ENCODE results near the gene VASN.

The VASN gene

GRCh38 chr16:4358831-4359561, 12.7 kb upstream of the VASN start:
- peak; percentile 81 for DNase-seq (ENCODE audit: insufficient read length)
- TF ChIP-seq TAF1 (IDR thresholded peaks at IDR 0.05; ENCODE audit: borderline replicate concordance, low read depth, low read length) (no peak), POLR2AphosphoS5 (IDR thresholded peaks at IDR 0.05; ENCODE audit: low read depth, low read length) (no peak), POLR2A (IDR thresholded peaks at IDR 0.05; ENCODE audit: low read depth, low read length) (no peak)
- peak; percentile 79 for FAIRE-seq

- TF ChIP-seq POLR2A (IDR thresholded peaks at IDR 0.05; ENCODE audit: low read depth, low read length) (no peak), TAF1 (IDR thresholded peaks at IDR 0.05; ENCODE audit: borderline replicate concordance, low read depth, low read length) (no peak), POLR2AphosphoS5 (IDR thresholded peaks at IDR 0.05; ENCODE audit: low read depth, low read length) (no peak)
- no peak for FAIRE-seq
- no peak for DNase-seq (ENCODE audit: insufficient read length)
Measured at GRCh38 chr16:4359914-4360313, 11.7 kb upstream of the VASN start.

- DNase-seq (ENCODE audit: insufficient read length) (no peak), FAIRE-seq (no peak)
- TF ChIP-seq POLR2A (IDR thresholded peaks at IDR 0.05; ENCODE audit: low read depth, low read length): no peak
- TF ChIP-seq TAF1 (IDR thresholded peaks at IDR 0.05; ENCODE audit: borderline replicate concordance, low read depth, low read length): no peak
- no peak for TF ChIP-seq POLR2AphosphoS5 (IDR thresholded peaks at IDR 0.05; ENCODE audit: low read depth, low read length)
Measured at GRCh38 chr16:4360538-4361021, 11.1 kb upstream of the VASN start.

- DNase-seq (ENCODE audit: insufficient read length) (no peak), FAIRE-seq (no peak)
- no peak for TF ChIP-seq POLR2AphosphoS5 (IDR thresholded peaks at IDR 0.05; ENCODE audit: low read depth, low read length)
- no peak for TF ChIP-seq TAF1 (IDR thresholded peaks at IDR 0.05; ENCODE audit: borderline replicate concordance, low read depth, low read length)
- TF ChIP-seq POLR2A (IDR thresholded peaks at IDR 0.05; ENCODE audit: low read depth, low read length): no peak
Measured at GRCh38 chr16:4361033-4361943, 10.4 kb upstream of the VASN start.

GRCh38 chr16:4361944-4362311, 9.7 kb upstream of the VASN start:
- DNase-seq (ENCODE audit: insufficient read length) (no peak), FAIRE-seq (no peak)
- TF ChIP-seq POLR2A (IDR thresholded peaks at IDR 0.05; ENCODE audit: low read depth, low read length) (no peak), POLR2AphosphoS5 (IDR thresholded peaks at IDR 0.05; ENCODE audit: low read depth, low read length) (no peak), TAF1 (IDR thresholded peaks at IDR 0.05; ENCODE audit: borderline replicate concordance, low read depth, low read length) (no peak)

- no peak for FAIRE-seq
- no peak for TF ChIP-seq POLR2AphosphoS5 (IDR thresholded peaks at IDR 0.05; ENCODE audit: low read depth, low read length)
- TF ChIP-seq POLR2A (IDR thresholded peaks at IDR 0.05; ENCODE audit: low read depth, low read length): no peak
- TF ChIP-seq TAF1 (IDR thresholded peaks at IDR 0.05; ENCODE audit: borderline replicate concordance, low read depth, low read length): no peak
- no peak for DNase-seq (ENCODE audit: insufficient read length)
Measured at GRCh38 chr16:4362476-4363135, 9.0 kb upstream of the VASN start.

- DNase-seq (ENCODE audit: insufficient read length): no peak
- FAIRE-seq: no peak
Measured at GRCh38 chr16:4364196-4365013, 7.2 kb upstream of the VASN start.

GRCh38 chr16:4365014-4365406, 6.6 kb upstream of the VASN start:
- no peak for DNase-seq (ENCODE audit: insufficient read length)

More at GRCh38 chr16:4364196-4365013, 7.2 kb upstream of the VASN start:
- TF ChIP-seq POLR2AphosphoS5 (IDR thresholded peaks at IDR 0.05; ENCODE audit: low read depth, low read length) (no peak), POLR2A (IDR thresholded peaks at IDR 0.05; ENCODE audit: low read depth, low read length) (no peak), TAF1 (IDR thresholded peaks at IDR 0.05; ENCODE audit: borderline replicate concordance, low read depth, low read length) (no peak)

GRCh38 chr16:4365615-4366014, 6.0 kb upstream of the VASN start:
- TF ChIP-seq POLR2A (IDR thresholded peaks at IDR 0.05; ENCODE audit: low read depth, low read length): no peak
- no peak for FAIRE-seq
- no peak for DNase-seq (ENCODE audit: insufficient read length)

More at GRCh38 chr16:4365014-4365406, 6.6 kb upstream of the VASN start:
- FAIRE-seq: peak; percentile 61
- no peak for TF ChIP-seq TAF1 (IDR thresholded peaks at IDR 0.05; ENCODE audit: borderline replicate concordance, low read depth, low read length)
- no peak for TF ChIP-seq POLR2AphosphoS5 (IDR thresholded peaks at IDR 0.05; ENCODE audit: low read depth, low read length)
- no peak for TF ChIP-seq POLR2A (IDR thresholded peaks at IDR 0.05; ENCODE audit: low read depth, low read length)

GRCh38 chr16:4366016-4366415, 5.6 kb upstream of the VASN start:
- DNase-seq (ENCODE audit: insufficient read length): no peak

More at GRCh38 chr16:4366016-4366415, 5.6 kb upstream of the VASN start:
- TF ChIP-seq TAF1 (IDR thresholded peaks at IDR 0.05; ENCODE audit: borderline replicate concordance, low read depth, low read length) (no peak), POLR2A (IDR thresholded peaks at IDR 0.05; ENCODE audit: low read depth, low read length) (no peak), POLR2AphosphoS5 (IDR thresholded peaks at IDR 0.05; ENCODE audit: low read depth, low read length) (no peak)
- no peak for FAIRE-seq

Measured in GM12892 (cell line).